Activated CD8-positive, alpha-beta memory T cell treated with anti-CD3 and anti-CD28 coated beads, Interleukin-2, amount 50 U/mL, for 1 hour (primary cell): ENCODE measurements around the gene CRAT.

Experiments used
- DNase-seq: peaks from one replicate; pipeline ENCODE4 v3.0.0-alpha.2; 2020; ENCODE audit errors: extremely low read depth

The CRAT gene

GRCh38 chr9:129063061-129063460 is 47.5 kb downstream of the CRAT start:
- DNase-seq = no peak

- DNase-seq = no peak
These were observed 49.6 kb downstream of the CRAT start for GRCh38 chr9:129060991-129061390.

- no peak for DNase-seq
These were observed 50.5 kb downstream of the CRAT start for GRCh38 chr9:129059796-129060785.

GRCh38 chr9:129058965-129059795 is 51.4 kb downstream of the CRAT start:
- no peak for DNase-seq

GRCh38 chr9:129054163-129054851 is 56.3 kb downstream of the CRAT start:
- DNase-seq = no peak

GRCh38 chr9:129053020-129053419 is 57.6 kb downstream of the CRAT start:
- no peak for DNase-seq

GRCh38 chr9:129052592-129052991 is 58.0 kb downstream of the CRAT start:
- no peak for DNase-seq
